Left ventricle myocardium inferior (tissue), 1 donor: Measurements from ENCODE around the gene FA2H. TPM values are rescaled to one million over a fixed set of nuclear protein-coding genes. Genes with fewer than 3 reads are reported as not detected.

ENCODE experiments used
- DNase-seq: peaks from one replicate; pipeline ENCODE4 v3.0.0-alpha.2; 2020
- H3K27ac ChIP-seq: fragments of 200-600 bp; replicated peaks from 2 replicates; pipeline ENCODE4 v1.8.0; 2021
- H3K27me3 ChIP-seq: fragments of 200-600 bp; 2 replicates; pipeline ENCODE4 v1.8.0; 2021; ENCODE audit warnings: low read depth
- H3K36me3 ChIP-seq: fragments of 200-600 bp; 2 replicates; pipeline ENCODE4 v1.8.0; 2021
- H3K4me1 ChIP-seq: fragments of 200-600 bp; 2 replicates; pipeline ENCODE4 v1.8.0; 2021
- H3K4me3 ChIP-seq: fragments of 200-600 bp; 2 replicates; pipeline ENCODE4 v1.8.0; 2021; ENCODE audit warnings: mild to moderate bottlenecking, moderate library complexity
- H3K9me3 ChIP-seq: fragments of 200-600 bp; replicated peaks from 2 replicates; pipeline ENCODE4 v1.8.0; 2021
- intact Hi-C: fragments of 100-400 bp; cut with micrococcal nuclease; formaldehyde crosslinking; loops from one replicate; pipeline ENCODE4 v1.11.0; 2022
- total RNA-seq: library from RNA; stranded (reverse); fragmentation: NEBNext Ultra II Directional; extraction: Animal tissue kit (Norgen Biotek cat#: 25700); gene quantifications from one replicate; pipeline ENCODE4 v1.2.1, GENCODE V29; 2021
- TF ChIP-seq, protein P1 (sequence below): fragments of 200-600 bp; IDR thresholded peaks from 2 replicates; pipeline ENCODE4 v1.8.0; 2021; ENCODE audit warnings: antibody characterized with exemption, mild to moderate bottlenecking, borderline replicate concordance
- donor health status: DM: no; HTN: yes; CAD: no; lungs with severe emphysema.

The FA2H gene
- total RNA-seq, 1 donor from 2014 or later, result not detected

DNA sequence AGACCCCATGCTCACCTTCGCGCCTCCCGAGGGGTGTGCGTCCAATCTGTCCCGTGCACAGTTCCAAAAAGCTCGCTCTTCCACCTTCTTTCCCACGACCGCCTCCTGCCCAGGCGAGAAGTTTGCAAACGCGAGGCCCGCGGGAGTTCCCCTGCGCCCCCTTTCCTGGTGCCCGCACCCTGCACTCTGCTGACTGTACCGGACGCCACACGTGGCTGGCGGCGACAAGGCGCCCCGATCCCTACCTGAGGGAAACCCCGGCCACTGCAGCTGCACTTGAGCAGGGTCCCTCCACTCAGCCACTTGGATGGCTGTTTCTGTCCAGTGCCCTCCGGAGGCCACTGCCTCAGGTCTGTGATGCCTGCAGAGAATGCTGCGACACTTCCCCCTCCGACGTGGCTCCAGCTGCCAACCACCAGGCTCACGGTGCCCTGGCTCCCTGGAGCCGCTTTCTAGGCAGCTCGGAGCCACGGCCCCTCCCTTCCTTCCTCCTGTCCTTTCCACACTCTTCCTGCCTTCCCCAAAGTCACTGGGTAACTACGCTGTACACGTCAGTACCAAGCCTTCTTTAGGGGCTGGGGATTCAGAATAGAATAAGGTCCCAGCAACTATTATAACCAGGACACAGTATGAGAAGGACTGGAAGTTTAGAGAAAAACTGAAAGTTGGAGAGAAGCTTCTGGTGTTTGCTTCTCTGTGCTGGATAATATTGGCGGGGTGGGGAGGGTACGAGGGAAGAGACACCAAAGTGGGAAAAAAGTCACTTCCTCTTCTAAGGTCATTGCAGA is 74.0 kb downstream of the FA2H start, which contains the start of gene MLKL:
MLKL (minus strand) TSS at position 425 of the 788 bp plus-strand sequence. CDS start 5,105 bp downstream, outside the sequence.
- intact Hi-C loops, result no loop called here
- Histone ChIP-seq H3K9me3 (no peaks in the 10 kb centered on the region), H3K4me1 (peaks cover 42% of the 10 kb centered on the region), H3K27ac (peak within 1 kb of the TSS; percentile 92), H3K27me3 (no peaks in the 10 kb centered on the region), H3K4me3 (peak within 1 kb of the TSS; percentile 82), H3K36me3 (no peaks in the 10 kb centered on the region)
- peak; percentile 55 for DNase-seq
- TF ChIP-seq, protein P1, sequence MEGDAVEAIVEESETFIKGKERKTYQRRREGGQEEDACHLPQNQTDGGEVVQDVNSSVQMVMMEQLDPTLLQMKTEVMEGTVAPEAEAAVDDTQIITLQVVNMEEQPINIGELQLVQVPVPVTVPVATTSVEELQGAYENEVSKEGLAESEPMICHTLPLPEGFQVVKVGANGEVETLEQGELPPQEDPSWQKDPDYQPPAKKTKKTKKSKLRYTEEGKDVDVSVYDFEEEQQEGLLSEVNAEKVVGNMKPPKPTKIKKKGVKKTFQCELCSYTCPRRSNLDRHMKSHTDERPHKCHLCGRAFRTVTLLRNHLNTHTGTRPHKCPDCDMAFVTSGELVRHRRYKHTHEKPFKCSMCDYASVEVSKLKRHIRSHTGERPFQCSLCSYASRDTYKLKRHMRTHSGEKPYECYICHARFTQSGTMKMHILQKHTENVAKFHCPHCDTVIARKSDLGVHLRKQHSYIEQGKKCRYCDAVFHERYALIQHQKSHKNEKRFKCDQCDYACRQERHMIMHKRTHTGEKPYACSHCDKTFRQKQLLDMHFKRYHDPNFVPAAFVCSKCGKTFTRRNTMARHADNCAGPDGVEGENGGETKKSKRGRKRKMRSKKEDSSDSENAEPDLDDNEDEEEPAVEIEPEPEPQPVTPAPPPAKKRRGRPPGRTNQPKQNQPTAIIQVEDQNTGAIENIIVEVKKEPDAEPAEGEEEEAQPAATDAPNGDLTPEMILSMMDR, result no peak

GRCh38 chr16:74700116-74700437 is 74.5 kb downstream of the FA2H start:
- intact Hi-C loops, result no loop called here
- DNase-seq, result no peak
- TF ChIP-seq, protein P1, result no peak
- Histone ChIP-seq H3K4me3 (peak overlapping the region; percentile 82), H3K27ac (peak overlapping the region; percentile 92), H3K9me3 (no peaks in the 10 kb centered on the region), H3K27me3 (no peaks in the 10 kb centered on the region), H3K4me1 (peaks cover 42% of the 10 kb centered on the region), H3K36me3 (peaks cover 5% of the 10 kb centered on the region)

GRCh38 chr16:74699666-74700065 is 75.0 kb downstream of the FA2H start:
- intact Hi-C loops, result no loop called here
- no peak for DNase-seq
- Histone ChIP-seq H3K9me3 (no peaks in the 10 kb centered on the region), H3K27me3 (no peaks in the 10 kb centered on the region), H3K27ac (peak overlapping the region; percentile 92), H3K4me3 (peak overlapping the region; percentile 82), H3K36me3 (peaks cover 8% of the 10 kb centered on the region), H3K4me1 (peaks cover 42% of the 10 kb centered on the region)
- TF ChIP-seq, protein P1, result no peak

GRCh38 chr16:74698222-74698621 is 76.4 kb downstream of the FA2H start:
- Histone ChIP-seq H3K4me1 (peaks cover 42% of the 10 kb centered on the region), H3K27me3 (no peaks in the 10 kb centered on the region), H3K27ac (no peak overlapping the region), H3K9me3 (no peaks in the 10 kb centered on the region), H3K36me3 (peaks cover 13% of the 10 kb centered on the region), H3K4me3 (peak overlapping the region; percentile 82)
- intact Hi-C loops, result no loop called here
- no peak for DNase-seq
- TF ChIP-seq, protein P1, result no peak

DNA sequence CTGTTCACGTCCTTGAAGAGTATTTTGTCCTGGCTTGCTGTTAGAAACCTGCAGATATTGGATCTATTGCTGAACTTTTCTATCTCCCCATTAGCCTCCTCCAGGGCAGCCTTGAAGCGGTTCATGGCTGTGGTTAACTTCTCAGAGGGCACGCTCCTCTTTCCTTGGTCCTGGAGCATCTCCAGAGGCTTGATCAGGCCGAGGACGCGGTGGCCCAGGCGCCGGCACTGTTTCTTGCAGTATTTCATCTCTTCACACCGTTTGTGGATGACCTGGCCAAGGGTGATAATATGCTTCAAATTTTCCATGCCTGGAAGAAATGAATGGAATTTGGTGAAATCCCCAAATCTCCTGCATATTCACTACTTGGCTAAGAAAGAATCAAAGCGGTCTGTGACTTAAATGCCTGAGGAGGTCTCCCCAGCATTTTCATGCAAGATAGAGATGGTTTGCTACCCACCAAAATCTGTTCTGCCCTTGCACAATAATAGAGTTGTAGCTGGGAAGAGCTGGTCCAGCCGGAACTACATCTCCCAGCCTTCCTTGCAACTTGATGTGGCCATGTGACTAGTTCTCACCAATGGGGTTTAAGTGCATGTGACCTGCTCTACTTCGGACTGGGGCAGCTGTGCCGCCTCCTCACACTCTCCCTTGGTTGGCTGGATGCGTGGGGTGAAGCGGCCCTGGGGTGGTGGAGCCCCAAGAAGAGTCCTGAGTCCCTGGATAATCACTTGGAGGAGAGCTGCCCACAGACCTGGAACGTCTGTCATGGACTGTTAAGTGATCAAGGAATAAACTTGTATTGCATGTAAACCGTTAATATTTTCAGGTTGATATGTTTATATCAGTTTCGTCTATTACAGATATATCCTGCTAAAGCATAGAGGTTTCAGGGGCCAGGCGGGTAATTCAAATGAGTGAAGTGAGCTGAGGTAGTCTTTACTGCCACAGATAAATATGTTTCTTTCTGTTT is 78.9 kb downstream of the FA2H start:
- intact Hi-C loops, result no loop called here
- H3K36me3 ChIP-seq, result peaks cover 29% of the 10 kb centered on the region
- peak; percentile 70 for DNase-seq
- H3K27ac ChIP-seq, result peak overlapping the region; percentile 43
- TF ChIP-seq, protein P1, result no peak
- H3K9me3 ChIP-seq, result no peaks in the 10 kb centered on the region
- no peaks in the 10 kb centered on the region for H3K27me3 ChIP-seq
- H3K4me3 ChIP-seq, result peak overlapping the region; percentile 61
- H3K4me1 ChIP-seq, result peaks cover 33% of the 10 kb centered on the region
